ENCODE results near the gene DCN.

- TF ChIP-seq POLR2A (IDR thresholded peaks at IDR 0.05; ENCODE audit: low read depth, low read length), result no peak
- TF ChIP-seq CTCF (IDR thresholded peaks at IDR 0.05; ENCODE audit: extremely low read depth in 1 of 2, insufficient read depth in 1 of 2, low read depth in 1 of 2, low read length in 2 of 2), result no peak
- TF ChIP-seq FOS (IDR thresholded peaks at IDR 0.05; ENCODE audit: borderline replicate concordance, insufficient read depth, low read length), result no peak
- no peak for TF ChIP-seq GATA2 (IDR thresholded peaks at IDR 0.05; ENCODE audit: insufficient read depth, insufficient read length, low read depth, low read length)
These were observed 71.0 kb downstream of the DCN start, which contains the start of gene LUM for GRCh38 chr12:91111366-91112325.
